HL-60 (cell line): Measurements from ENCODE around the gene CNST.
A peak's percentile ranks its signal among the peaks of the same experiment; 100 is the strongest.
"Not testable (repeated sequence)": the region's sequence is repeated elsewhere in the genome, so short reads cannot be mapped to it uniquely, and the experiment has no call there.

Experiments
- DNase-seq, 2 experiments: peaks; one replicate each; pipeline ENCODE4 v3.0.0-alpha.2; 2010 to 2020; ENCODE audit warnings: low read depth in 1 of 2, low spot score in 1 of 2
- H3K27ac ChIP-seq: fragments of 250-450 bp; sonication (Bioruptor Pico); replicated peaks from 2 replicates; pipeline ENCODE4 v1.5.1; 2020; ENCODE audit warnings: mild to moderate bottlenecking, moderate library complexity
- H3K27me3 ChIP-seq: fragments of 250-450 bp; sonication (Bioruptor Pico); 2 replicates; pipeline ENCODE4 v1.5.1; 2021; ENCODE audit warnings: mild to moderate bottlenecking, moderate library complexity; ENCODE audit not compliant: insufficient read depth, poor library complexity, severe bottlenecking
- H3K4me3 ChIP-seq: replicated peaks from 2 replicates; pipeline ENCODE4 v1.5.1; 2011; ENCODE audit warnings: mild to moderate bottlenecking, control low read depth, low read length; ENCODE audit not compliant: insufficient read depth
- GABPA ChIP-seq: IDR thresholded peaks from 2 replicates; pipeline ENCODE4 v1.6.1; 2012; ENCODE audit warnings: low read depth
- POLR2AphosphoS5 ChIP-seq: IDR thresholded peaks from 2 replicates; pipeline ENCODE4 v1.6.1; 2012; ENCODE audit warnings: low read depth
- REST ChIP-seq: IDR thresholded peaks from 2 replicates; pipeline ENCODE4 v1.6.1; 2012; ENCODE audit warnings: low read depth; ENCODE audit not compliant: insufficient replicate concordance
- SPI1 ChIP-seq: IDR thresholded peaks from 2 replicates; pipeline ENCODE4 v1.6.1; 2012; ENCODE audit warnings: low read depth, mild to moderate bottlenecking, borderline replicate concordance
- TF ChIP-seq, protein P1 (sequence below): IDR thresholded peaks from one replicate; pipeline ENCODE4 v1.5.1; 2011; ENCODE audit warnings: low read length, control low read depth, inconsistent platforms; ENCODE audit not compliant: insufficient read depth

Gene CNST

DNA sequence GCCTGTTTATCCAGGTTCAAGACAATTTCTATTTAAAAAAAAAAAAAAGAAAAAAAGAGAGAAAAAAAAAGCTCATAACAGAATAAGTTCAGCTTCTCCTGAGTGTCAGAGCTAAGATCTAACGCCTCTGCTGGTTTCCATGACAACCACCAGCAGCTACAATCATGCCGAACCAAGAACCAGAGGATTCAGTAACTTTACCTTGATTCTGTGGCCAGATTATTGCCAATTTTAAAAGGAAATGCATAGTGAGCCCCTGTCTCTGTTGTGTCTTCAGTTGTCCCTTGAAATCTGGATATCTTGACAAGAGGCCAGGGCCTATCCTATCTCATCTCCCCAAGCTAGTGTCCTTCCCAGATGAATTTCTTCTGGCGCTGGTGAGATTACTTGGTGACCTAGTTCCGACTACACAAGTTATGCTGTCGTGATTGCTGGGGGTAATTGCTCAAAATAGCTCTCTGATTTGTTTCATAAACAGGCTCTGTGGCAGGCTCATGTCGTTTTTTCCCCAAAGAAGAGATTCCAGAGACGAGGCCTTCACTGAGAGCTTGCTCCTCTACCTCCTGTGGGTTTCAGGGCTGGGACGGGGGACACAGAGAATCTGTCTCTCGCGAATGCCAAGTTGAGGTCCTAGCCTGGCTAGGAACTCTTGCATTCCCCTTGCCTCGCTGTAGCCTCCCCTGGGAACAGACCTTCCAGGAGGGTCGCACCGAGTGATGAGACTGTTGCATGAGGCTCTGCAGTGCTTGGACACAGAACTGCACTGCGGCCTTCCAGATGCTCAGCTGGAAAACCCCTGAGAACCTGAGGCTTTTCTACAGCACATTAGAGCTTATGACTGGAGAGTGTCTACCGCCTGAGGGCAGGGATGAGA, 125.6 kb downstream of the CNST start:
- DNase-seq = no peak
- TF ChIP-seq GABPA (no peak), SPI1 (no peak), REST (no peak), POLR2AphosphoS5 (no peak)
- TF ChIP-seq, protein P1, sequence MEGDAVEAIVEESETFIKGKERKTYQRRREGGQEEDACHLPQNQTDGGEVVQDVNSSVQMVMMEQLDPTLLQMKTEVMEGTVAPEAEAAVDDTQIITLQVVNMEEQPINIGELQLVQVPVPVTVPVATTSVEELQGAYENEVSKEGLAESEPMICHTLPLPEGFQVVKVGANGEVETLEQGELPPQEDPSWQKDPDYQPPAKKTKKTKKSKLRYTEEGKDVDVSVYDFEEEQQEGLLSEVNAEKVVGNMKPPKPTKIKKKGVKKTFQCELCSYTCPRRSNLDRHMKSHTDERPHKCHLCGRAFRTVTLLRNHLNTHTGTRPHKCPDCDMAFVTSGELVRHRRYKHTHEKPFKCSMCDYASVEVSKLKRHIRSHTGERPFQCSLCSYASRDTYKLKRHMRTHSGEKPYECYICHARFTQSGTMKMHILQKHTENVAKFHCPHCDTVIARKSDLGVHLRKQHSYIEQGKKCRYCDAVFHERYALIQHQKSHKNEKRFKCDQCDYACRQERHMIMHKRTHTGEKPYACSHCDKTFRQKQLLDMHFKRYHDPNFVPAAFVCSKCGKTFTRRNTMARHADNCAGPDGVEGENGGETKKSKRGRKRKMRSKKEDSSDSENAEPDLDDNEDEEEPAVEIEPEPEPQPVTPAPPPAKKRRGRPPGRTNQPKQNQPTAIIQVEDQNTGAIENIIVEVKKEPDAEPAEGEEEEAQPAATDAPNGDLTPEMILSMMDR = no peak
- no peaks in the 10 kb centered on the region for H3K27me3 ChIP-seq
- H3K4me3 ChIP-seq = no peak overlapping the region
- no peak overlapping the region for H3K27ac ChIP-seq

- not testable (repeated sequence) for H3K27me3 ChIP-seq, H3K4me3 ChIP-seq
- peak in 1 of 2 experiments; percentile 54 for DNase-seq
- H3K27ac ChIP-seq = peak overlapping the region; percentile 22
- TF ChIP-seq SPI1 = peak; percentile 54; the same call in 1 of the 2 replicates
Observed at GRCh38 chr1:246694213-246694895, 128.1 kb downstream of the CNST start.

GRCh38 chr1:246695136-246695535, 128.9 kb downstream of the CNST start:
- no peak for TF ChIP-seq SPI1
- no peak for TF ChIP-seq REST
- no peak for TF ChIP-seq GABPA
- TF ChIP-seq POLR2AphosphoS5 = no peak
- TF ChIP-seq, protein P1 = no peak
- no peak for DNase-seq
- H3K4me3 ChIP-seq = no peak overlapping the region
- peak overlapping the region; percentile 22 for H3K27ac ChIP-seq
- H3K27me3 ChIP-seq = no peaks in the 10 kb centered on the region

DNA sequence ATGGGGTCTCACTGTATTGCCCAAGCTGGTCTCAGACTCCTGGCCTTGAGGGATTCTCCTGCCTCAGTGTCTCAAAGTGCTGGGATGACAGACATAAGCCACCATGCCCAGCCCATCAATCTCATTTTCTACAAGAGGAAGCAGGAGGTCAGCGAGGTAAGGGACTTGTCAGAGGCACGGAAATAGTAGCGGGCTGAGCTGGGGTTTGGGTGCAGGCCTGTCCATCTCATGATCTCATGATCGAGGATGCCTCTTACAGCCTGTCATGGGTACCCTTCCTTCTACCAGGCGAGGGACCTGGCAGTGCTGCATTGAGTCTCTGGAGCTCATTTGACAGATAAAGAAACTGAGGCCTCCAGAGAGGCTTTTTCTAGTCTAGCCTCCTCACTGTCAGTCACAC, 129.4 kb downstream of the CNST start:
- no peak for DNase-seq
- Histone ChIP-seq H3K4me3 (no peak overlapping the region), H3K27ac (no peak overlapping the region), H3K27me3 (no peaks in the 10 kb centered on the region)
- no peak for TF ChIP-seq REST
- no peak for TF ChIP-seq POLR2AphosphoS5
- TF ChIP-seq, protein P1 = no peak
- TF ChIP-seq SPI1 = no peak
- no peak for TF ChIP-seq GABPA
